K562 (cell line): ENCODE data around the gene MPRIP. TPM values are rescaled to one million over a fixed set of nuclear protein-coding genes. Genes with fewer than 3 reads are reported as not detected.
A peak's percentile ranks its signal among the peaks of the same experiment; 100 is the strongest.

Experiments used
- BMI1 ChIP-seq: fragments of 150-350 bp; IDR thresholded peaks from 2 replicates; pipeline ENCODE4 v1.6.1; 2014; ENCODE audit warnings: low read length
- CEBPG ChIP-seq, 3 experiments: fragments of 200-800 bp in 1 of 3; sonication (Bioruptor generic) in 1 of 3; sonication (generic) in 1 of 3; formaldehyde crosslinking in 1 of 3; IDR thresholded peaks in 2 of 3; conservative IDR thresholded peaks in 1 of 3; 2 replicates each; pipeline versions ENCODE4 v1.6.1 to v1.8.0; 2016 to 2022; ENCODE audit warnings: missing compliant biosample characterization in 2 of 3, missing genetic modification characterization in 2 of 3, mild to moderate bottlenecking in 1 of 3, missing genetic modification reagents in 1 of 3
- ELK3 ChIP-seq: fragments of 450-650 bp; formaldehyde crosslinking; IDR thresholded peaks from 2 replicates; pipeline ENCODE4 v1.4.0; 2020; ENCODE audit warnings: mild to moderate bottlenecking
- ESRRA ChIP-seq: fragments of 450-650 bp; IDR thresholded peaks from 2 replicates; pipeline ENCODE4 v1.6.1; 2014; ENCODE audit warnings: low read depth, mild to moderate bottlenecking, moderate library complexity, borderline replicate concordance
- GABPB1 ChIP-seq: sonication (generic); formaldehyde crosslinking; IDR thresholded peaks from 2 replicates; pipeline ENCODE4 v1.8.0; 2022; ENCODE audit warnings: mild to moderate bottlenecking, missing genetic modification reagents
- MEF2D ChIP-seq: conservative IDR thresholded peaks from 2 replicates; pipeline ENCODE4 v1.6.1; 2016; ENCODE audit warnings: low read depth, missing genetic modification characterization, missing compliant biosample characterization
- MYC ChIP-seq, 2 experiments: fragments of 250-450 bp in 1 of 2; sonication (Bioruptor Pico) in 1 of 2; IDR thresholded peaks; 2 replicates each; pipeline versions ENCODE4 v1.5.1 to v1.6.1; 2012 to 2021; ENCODE audit warnings: low read depth in 2 of 2, borderline replicate concordance in 1 of 2, improper control_type of control experiment in 1 of 2, low read length in 1 of 2, mild to moderate bottlenecking in 1 of 2, moderate library complexity in 1 of 2
- NRF1 ChIP-seq, 2 experiments: fragments of 450-650 bp; IDR thresholded peaks in 1 of 2; conservative IDR thresholded peaks in 1 of 2; 2 replicates each; pipeline ENCODE4 v1.6.1; 2014; ENCODE audit warnings: mild to moderate bottlenecking in 2 of 2
- PHF8 ChIP-seq: fragments of 200-600 bp; sonication (generic); IDR thresholded peaks from 2 replicates; pipeline ENCODE4 v1.6.1; 2012; ENCODE audit warnings: mixed run types, mild to moderate bottlenecking, inconsistent platforms, low read length, moderate library complexity, borderline replicate concordance
- RBFOX2 ChIP-seq: fragments of 200-400 bp; formaldehyde crosslinking; IDR thresholded peaks from 2 replicates; pipeline ENCODE4 v1.6.1; 2017; ENCODE audit warnings: low read depth, mild to moderate bottlenecking, low read length, moderate library complexity
- RBM39 ChIP-seq: fragments of 200-400 bp; formaldehyde crosslinking; optimal IDR thresholded peaks from 2 replicates; pipeline ENCODE3; 2018; ENCODE audit warnings: low read depth, low read length
- REST ChIP-seq, 2 experiments: fragments of 450-650 bp; formaldehyde crosslinking in 1 of 2; IDR thresholded peaks; 2 replicates each; pipeline versions ENCODE4 v1.4.0 to v1.6.1; 2014 to 2020; ENCODE audit warnings: mild to moderate bottlenecking in 2 of 2, borderline replicate concordance in 1 of 2, low read depth in 1 of 2
- polyA plus RNA-seq, 8 experiments: library from polyadenylated mRNA; depleted of rRNA in 4 of 8; stranded (reverse) in 5 of 8; unstranded in 3 of 8; fragments of >200 nt; fragmentation: Nextera tagmentation in 2 of 8; fragmentation: Illumina TruSeq in 1 of 8; extraction: Ambion mirVana in 2 of 8; extraction: Trizol in 1 of 8; gene quantifications; 2 replicates each; pipeline versions ENCODE4 v1.2.1 to v1.2.3, GENCODE V29; 2011 to 2014; ENCODE audit warnings: inconsistent platforms in 1 of 8, missing spikeins in 1 of 8
- total RNA-seq, 7 experiments: library from RNA; depleted of rRNA in 6 of 7; stranded (reverse); fragments of >200 nt in 6 of 7; fragmentation: Illumina TruSeq in 2 of 7; extraction: Trizol in 2 of 7; gene quantifications; 2 replicates each; pipeline versions ENCODE4 v1.2.1 to v1.2.3, GENCODE V29; 2011 to 2021; ENCODE audit warnings: low replicate concordance in 1 of 7
- TF ChIP-seq, protein P1 (sequence below): sonication (generic); formaldehyde crosslinking; IDR thresholded peaks from 2 replicates; pipeline ENCODE4 v1.8.1; 2022; ENCODE audit warnings: missing genetic modification reagents

MPRIP gene
- total and polyA plus RNA-seq, 9 of the 15 experiments (the other 6 are each of a cell fraction or from before 2014, with no cell fraction given), result 10.0 to 72.6 (median 30.1) TPM

DNA sequence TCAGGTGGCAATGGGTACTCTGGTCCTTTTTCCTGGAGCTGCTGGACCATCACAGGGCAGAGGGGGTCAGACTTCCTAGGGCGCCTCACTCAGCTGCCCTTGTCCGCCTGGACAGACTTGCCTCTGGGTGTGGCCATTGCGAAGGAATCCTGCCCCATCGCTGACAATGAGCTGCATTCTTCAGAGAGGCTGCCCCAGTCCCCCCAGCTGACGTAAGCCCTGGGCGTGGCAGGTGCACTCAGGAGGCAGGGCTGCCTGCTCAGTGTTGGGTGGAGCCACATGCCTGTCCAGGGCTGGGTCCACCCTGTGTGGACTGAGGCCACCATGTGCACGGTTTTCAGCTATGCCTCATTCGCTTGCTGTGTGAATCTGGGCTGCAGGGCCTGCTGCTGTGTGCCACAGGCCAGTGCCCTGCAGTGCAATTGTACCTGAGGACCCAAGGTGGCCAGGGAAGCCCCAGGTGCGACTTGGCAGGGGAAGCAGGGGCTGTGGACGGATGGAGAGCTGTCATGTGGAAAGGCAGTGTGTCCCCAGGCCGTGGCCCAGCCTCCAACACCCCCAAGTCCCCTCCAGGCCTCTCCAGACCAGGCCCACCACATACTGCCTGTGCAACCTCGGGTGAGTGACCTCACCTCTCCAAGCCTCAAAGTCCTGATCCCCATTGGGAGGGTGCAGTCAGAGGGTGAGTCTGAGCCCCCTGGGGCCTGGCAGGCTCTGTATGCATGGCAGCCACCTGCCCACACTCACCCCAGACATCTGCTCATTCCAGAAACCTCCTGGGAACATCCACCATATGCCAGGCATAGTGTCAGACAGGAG, 14.0 kb upstream of the MPRIP start (continued):
- TF ChIP-seq REST (IDR thresholded peaks at IDR 0.05; ENCODE audit: borderline replicate concordance) (no peak), REST (CRISPR knock-in tag; IDR thresholded peaks at IDR 0.05; ENCODE audit: low read depth) (no peak), MYC (IDR thresholded peaks at IDR 0.05; ENCODE audit: low read depth, low read length) (peak; percentile 52), MYC (CRISPR knock-in tag; IDR thresholded peaks at IDR 0.05; ENCODE audit: borderline replicate concordance, low read depth) (no peak), GABPB1 (CRISPR knock-in tag) (no peak), NRF1 (conservative IDR thresholded peaks at IDR 0.05 in 1 of 2, IDR thresholded peaks at IDR 0.05 in 1 of 2) (peak; percentile 67 to 77), MEF2D (tag) (no peak), ESRRA (no peak), RBM39 (no peak), CEBPG (CRISPR knock-in tag; IDR thresholded peaks at IDR 0.05) (peak; percentile 72), CEBPG (tag; conservative IDR thresholded peaks at IDR 0.05 in 1 of 2, IDR thresholded peaks at IDR 0.05 in 1 of 2) (no peak), BMI1 (no peak), PHF8 (peak; percentile 24; the same call in 1 of the 2 replicates), RBFOX2 (peak; percentile 52), ELK3 (CRISPR knock-in tag) (no peak)
- TF ChIP-seq, protein P1, sequence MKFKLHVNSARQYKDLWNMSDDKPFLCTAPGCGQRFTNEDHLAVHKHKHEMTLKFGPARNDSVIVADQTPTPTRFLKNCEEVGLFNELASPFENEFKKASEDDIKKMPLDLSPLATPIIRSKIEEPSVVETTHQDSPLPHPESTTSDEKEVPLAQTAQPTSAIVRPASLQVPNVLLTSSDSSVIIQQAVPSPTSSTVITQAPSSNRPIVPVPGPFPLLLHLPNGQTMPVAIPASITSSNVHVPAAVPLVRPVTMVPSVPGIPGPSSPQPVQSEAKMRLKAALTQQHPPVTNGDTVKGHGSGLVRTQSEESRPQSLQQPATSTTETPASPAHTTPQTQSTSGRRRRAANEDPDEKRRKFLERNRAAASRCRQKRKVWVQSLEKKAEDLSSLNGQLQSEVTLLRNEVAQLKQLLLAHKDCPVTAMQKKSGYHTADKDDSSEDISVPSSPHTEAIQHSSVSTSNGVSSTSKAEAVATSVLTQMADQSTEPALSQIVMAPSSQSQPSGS, result peak; percentile 66; the same call in 1 of the 2 replicates
